Smooth muscle cell (in vitro differentiated cells): ENCODE measurements around the gene ACKR2. TPM values are rescaled to one million over a fixed set of nuclear protein-coding genes. Genes with fewer than 3 reads are reported as not detected.

Source experiments
- DNase-seq: peaks from one replicate; lab custom pipeline; 2025; ENCODE audit not compliant: unreplicated experiment; lab: John Stamatoyannopoulos, UW
- H2AFZ ChIP-seq: fragments of 200-600 bp; sonication (generic); 2 replicates; pipeline ENCODE4 v1.6.0; 2016; ENCODE audit warnings: antibody characterized with exemption, low read depth, mild to moderate bottlenecking
- H3F3A ChIP-seq: fragments of 200-600 bp; sonication (generic); 2 replicates; pipeline ENCODE4 v1.6.0; 2017; ENCODE audit warnings: antibody characterized with exemption, low read depth
- H3K27ac ChIP-seq: fragments of 200-600 bp; sonication (generic); 2 replicates; pipeline ENCODE4 v1.5.1; 2016; ENCODE audit warnings: low read depth, mild to moderate bottlenecking
- H3K27me3 ChIP-seq: fragments of 200-600 bp; sonication (generic); 2 replicates; pipeline ENCODE4 v1.6.1; 2016; ENCODE audit warnings: low read depth, mild to moderate bottlenecking
- H3K36me3 ChIP-seq: fragments of 200-600 bp; sonication (generic); 2 replicates; pipeline ENCODE4 v1.5.1; 2016; ENCODE audit warnings: low read depth
- H3K4me1 ChIP-seq: fragments of 200-600 bp; sonication (generic); 2 replicates; pipeline ENCODE4 v1.5.1; 2016; ENCODE audit warnings: low read depth
- H3K4me2 ChIP-seq: fragments of 200-600 bp; sonication (generic); 2 replicates; pipeline ENCODE4 v1.6.0; 2016; ENCODE audit warnings: mild to moderate bottlenecking
- H3K4me3 ChIP-seq: fragments of 200-600 bp; sonication (generic); 2 replicates; pipeline ENCODE4 v1.5.1; 2016; ENCODE audit warnings: mild to moderate bottlenecking
- H3K79me2 ChIP-seq: fragments of 200-600 bp; sonication (generic); 2 replicates; pipeline ENCODE4 v1.6.0; 2016; ENCODE audit warnings: low read depth, mild to moderate bottlenecking
- H3K9ac ChIP-seq: fragments of 200-600 bp; sonication (generic); 2 replicates; pipeline ENCODE4 v1.6.0; 2016; ENCODE audit warnings: low read depth
- H3K9me3 ChIP-seq: fragments of 200-600 bp; sonication (generic); replicated peaks from 2 replicates; pipeline ENCODE4 v1.5.1; 2016; ENCODE audit warnings: low read depth
- H4K20me1 ChIP-seq: fragments of 200-600 bp; sonication (generic); 2 replicates; pipeline ENCODE4 v1.6.0; 2016; ENCODE audit warnings: low read depth
- CTCF ChIP-seq: fragments of 200-600 bp; sonication (generic); IDR thresholded peaks from 2 replicates; pipeline ENCODE4 v1.5.1; 2017; ENCODE audit warnings: borderline replicate concordance, mild to moderate bottlenecking, antibody characterized with exemption; ENCODE audit not compliant: insufficient read depth, poor library complexity, severe bottlenecking
- WGBS: methylation state at CpG from one replicate; pipeline ENCODE4 v1.1.7; 2016; ENCODE audit warnings: low lambda C conversion rate; 5-methylcytosine and 5-hydroxymethylcytosine counted together
- polyA plus RNA-seq: library from polyadenylated mRNA; unstranded; fragments of >200 nt; fragmentation: Nextera tagmentation; extraction: Ambion mirVana; gene quantifications from 2 replicates; pipeline ENCODE4 v1.2.1, GENCODE V29; 2016
- total RNA-seq: library from RNA; depleted of rRNA; stranded (reverse); fragments of >200 nt; gene quantifications from 2 replicates; pipeline ENCODE4 v1.2.3, GENCODE V29; 2014

Gene ACKR2
- total and polyA plus RNA-seq, 2 experiments from 2014 or later: 1.1 to 17.2 TPM

- H3K79me2 ChIP-seq: no peaks in the 10 kb centered on the region
- H3K36me3 ChIP-seq: no peaks in the 10 kb centered on the region
- H3K4me1 ChIP-seq: no peaks in the 10 kb centered on the region
- no peaks in the 10 kb centered on the region for H4K20me1 ChIP-seq
- H3K9ac ChIP-seq: peak within 1 kb of the TSS; percentile 47
- WGBS: 5% methylated on average over 62 of the region's 63 CpGs
- H2AFZ ChIP-seq: peak within 1 kb of the TSS; percentile 82
- peak within 1 kb of the TSS; percentile 61 for H3K4me3 ChIP-seq
- H3F3A ChIP-seq: no peaks in the 10 kb centered on the region
- peak within 1 kb of the TSS; percentile 23 for H3K27ac ChIP-seq
- TF ChIP-seq CTCF: no peak
- peak; percentile 64 for DNase-seq
- no peaks in the 10 kb centered on the region for H3K9me3 ChIP-seq
- peak within 1 kb of the TSS; percentile 92 for H3K4me2 ChIP-seq
- no peaks in the 10 kb centered on the region for H3K27me3 ChIP-seq
Observed at GRCh38 chr3:42772670-42773408, 36.4 kb upstream of the ACKR2 start, which contains the start of gene CCDC13. Gene CCDC13, minus strand, starts transcription at chr3:42773253. Its CDS starts 14,908 bp downstream, at chr3:42758345.

- peak overlapping the region; percentile 82 for H2AFZ ChIP-seq
- H3K9ac ChIP-seq: peak overlapping the region; percentile 47
- no peak for DNase-seq
- no peaks in the 10 kb centered on the region for H3F3A ChIP-seq
- H3K36me3 ChIP-seq: no peaks in the 10 kb centered on the region
- H4K20me1 ChIP-seq: no peaks in the 10 kb centered on the region
- H3K27me3 ChIP-seq: no peaks in the 10 kb centered on the region
- TF ChIP-seq CTCF: no peak
- no peaks in the 10 kb centered on the region for H3K4me1 ChIP-seq
- 16% methylated on average over 6 of the region's 6 CpGs for WGBS
- no peaks in the 10 kb centered on the region for H3K9me3 ChIP-seq
- H3K4me3 ChIP-seq: peak overlapping the region; percentile 61
- H3K79me2 ChIP-seq: no peaks in the 10 kb centered on the region
- peak overlapping the region; percentile 92 for H3K4me2 ChIP-seq
- peak overlapping the region; percentile 23 for H3K27ac ChIP-seq
Observed at GRCh38 chr3:42773409-42773751, 35.9 kb upstream of the ACKR2 start.

GRCh38 chr3:42778644-42779043 is 30.6 kb upstream of the ACKR2 start:
- no peak overlapping the region for H3K4me2 ChIP-seq

More at GRCh38 chr3:42778644-42779043, 30.6 kb upstream of the ACKR2 start:
- Histone ChIP-seq H2AFZ (no peak overlapping the region), H3K4me3 (no peak overlapping the region), H3K9me3 (no peaks in the 10 kb centered on the region), H3K27ac (peak overlapping the region; percentile 41), H3K36me3 (no peaks in the 10 kb centered on the region), H3K27me3 (no peaks in the 10 kb centered on the region), H3F3A (no peaks in the 10 kb centered on the region), H4K20me1 (peaks cover 11% of the 10 kb centered on the region), H3K9ac (no peak overlapping the region), H3K79me2 (no peaks in the 10 kb centered on the region), H3K4me1 (no peaks in the 10 kb centered on the region)
- no peak for TF ChIP-seq CTCF
- DNase-seq: no peak
- WGBS: 36% methylated on average over 2 of the region's 2 CpGs
